ENCODE data around the gene QSOX1. TPM values are rescaled to one million over a fixed set of nuclear protein-coding genes. Genes with fewer than 3 reads are reported as not detected.
A peak's percentile ranks its signal among the peaks of the same experiment; 100 is the strongest.

QSOX1 gene
- total RNA-seq, 1 donor from 2014 or later: 156 TPM

- H2AFZ ChIP-seq (ENCODE audit: low read depth, low read length): no peak overlapping the region
- no peak overlapping the region for H3K27ac ChIP-seq (ENCODE audit: low read depth, low read length)
- TF ChIP-seq CTCF (IDR thresholded peaks at IDR 0.05; ENCODE audit: insufficient read depth, low read depth, low read length) (no peak), EZH2 (IDR thresholded peaks at IDR 0.05; ENCODE audit: insufficient read depth, low read length) (peak; percentile 75)
- H3K4me2 ChIP-seq (ENCODE audit: low read length): no peak overlapping the region
- H3K36me3 ChIP-seq (ENCODE audit: insufficient read depth, low read length): no peaks in the 10 kb centered on the region
- Mint-ChIP-seq H3K4me3 (ENCODE audit: unreplicated experiment) (no peak overlapping the region), H3K4me1 (ENCODE audit: low read depth, unreplicated experiment) (peaks cover 4% of the 10 kb centered on the region), H3K9me3 (ENCODE audit: unreplicated experiment) (peaks cover 5% of the 10 kb centered on the region), H3K27me3 (ENCODE audit: low read depth, unreplicated experiment) (peaks cover 73% of the 10 kb centered on the region), H3K27ac (ENCODE audit: unreplicated experiment) (no peak overlapping the region), H3K36me3 (ENCODE audit: low read depth, unreplicated experiment) (peaks cover 2% of the 10 kb centered on the region)
- no peak overlapping the region for H3K4me3 ChIP-seq (ENCODE audit: insufficient read depth, low read depth, low read length)
- peaks cover 91% of the 10 kb centered on the region for H3K27me3 ChIP-seq (ENCODE audit: insufficient read depth, low read length)
- H3K4me1 ChIP-seq (ENCODE audit: insufficient read depth, low read length): peaks cover 13% of the 10 kb centered on the region
- H4K20me1 ChIP-seq (ENCODE audit: insufficient read depth, low read length): peaks cover 35% of the 10 kb centered on the region
- DNase-seq (ENCODE audit: low read depth): no peak
- no peaks in the 10 kb centered on the region for H3K79me2 ChIP-seq (ENCODE audit: insufficient read depth, low read length)
- H3K9ac ChIP-seq (ENCODE audit: low read length): no peak overlapping the region
- FAIRE-seq: no peak
- H3K9me3 ChIP-seq (ENCODE audit: insufficient read depth, low read depth, low read length): no peaks in the 10 kb centered on the region
Observed at GRCh38 chr1:180234369-180235076, 79.9 kb downstream of the QSOX1 start.

- FAIRE-seq (no peak), DNase-seq (ENCODE audit: low read depth) (no peak)
- Mint-ChIP-seq H3K27me3 (ENCODE audit: low read depth, unreplicated experiment) (peaks cover 78% of the 10 kb centered on the region), H3K9me3 (ENCODE audit: unreplicated experiment) (peaks cover 5% of the 10 kb centered on the region), H3K4me3 (ENCODE audit: unreplicated experiment) (no peak overlapping the region), H3K36me3 (ENCODE audit: low read depth, unreplicated experiment) (peaks cover 2% of the 10 kb centered on the region), H3K4me1 (ENCODE audit: low read depth, unreplicated experiment) (peaks cover 4% of the 10 kb centered on the region), H3K27ac (ENCODE audit: unreplicated experiment) (no peak overlapping the region)
- peak; percentile 56 for TF ChIP-seq EZH2 (IDR thresholded peaks at IDR 0.05; ENCODE audit: insufficient read depth, low read length)
- no peak for TF ChIP-seq CTCF (IDR thresholded peaks at IDR 0.05; ENCODE audit: insufficient read depth, low read depth, low read length)
- Histone ChIP-seq H3K36me3 (ENCODE audit: insufficient read depth, low read length) (no peaks in the 10 kb centered on the region), H4K20me1 (ENCODE audit: insufficient read depth, low read length) (peaks cover 35% of the 10 kb centered on the region), H3K4me1 (ENCODE audit: insufficient read depth, low read length) (peaks cover 13% of the 10 kb centered on the region), H2AFZ (ENCODE audit: low read depth, low read length) (no peak overlapping the region), H3K4me3 (ENCODE audit: insufficient read depth, low read depth, low read length) (no peak overlapping the region), H3K4me2 (ENCODE audit: low read length) (peak overlapping the region; percentile 14), H3K27me3 (ENCODE audit: insufficient read depth, low read length) (peaks cover 96% of the 10 kb centered on the region), H3K9ac (ENCODE audit: low read length) (no peak overlapping the region), H3K27ac (ENCODE audit: low read depth, low read length) (no peak overlapping the region), H3K9me3 (ENCODE audit: insufficient read depth, low read depth, low read length) (no peaks in the 10 kb centered on the region), H3K79me2 (ENCODE audit: insufficient read depth, low read length) (no peaks in the 10 kb centered on the region)
Observed at GRCh38 chr1:180235077-180235501, 80.4 kb downstream of the QSOX1 start.

Data from astrocyte (in vitro differentiated cells and primary cell).